SK-N-SH treated with all-trans-retinoic acid at 6 μM for 48 hours (cell line): ENCODE results near the gene NHS.

Source experiments
- ATAC-seq: fragments of 200-7000 bp; cut with Tn5 transposase; 3 replicates; pipeline ENCODE4 v1.9.1; 2020; ENCODE audit warnings: mild to moderate bottlenecking, moderate library complexity
- ARNTL ChIP-seq: fragments of 450-650 bp; formaldehyde crosslinking; IDR thresholded peaks from 2 replicates; pipeline ENCODE4 v1.5.0; 2020; ENCODE audit warnings: low read depth, mild to moderate bottlenecking, moderate library complexity, borderline replicate concordance
- BACH2 ChIP-seq: fragments of 250-450 bp; sonication (Bioruptor Pico); IDR thresholded peaks from 2 replicates; pipeline ENCODE4 v1.9.0; 2021; ENCODE audit warnings: mild to moderate bottlenecking, borderline replicate concordance
- CREB5 ChIP-seq: fragments of 250-450 bp; sonication (Bioruptor Pico); IDR thresholded peaks from 2 replicates; pipeline ENCODE4 v1.5.1; 2020; ENCODE audit warnings: low read depth, mild to moderate bottlenecking, moderate library complexity
- CSDC2 ChIP-seq: fragments of 250-450 bp; sonication (Bioruptor Pico); IDR thresholded peaks from 2 replicates; pipeline ENCODE4 v1.5.0; 2020; ENCODE audit warnings: mild to moderate bottlenecking, moderate library complexity
- CSRNP3 ChIP-seq: fragments of 250-450 bp; sonication (Bioruptor Pico); IDR thresholded peaks from 2 replicates; pipeline ENCODE4 v1.5.1; 2021; ENCODE audit warnings: mild to moderate bottlenecking, moderate library complexity
- ESRRG ChIP-seq: fragments of 250-450 bp; sonication (Bioruptor Pico); IDR thresholded peaks from 2 replicates; pipeline ENCODE4 v1.6.1; 2021; ENCODE audit warnings: mild to moderate bottlenecking
- GLIS3 ChIP-seq: fragments of 250-450 bp; sonication (Bioruptor Pico); IDR thresholded peaks from 2 replicates; pipeline ENCODE4 v1.5.0; 2020; ENCODE audit warnings: mild to moderate bottlenecking, moderate library complexity
- ISL1 ChIP-seq: fragments of 250-450 bp; sonication (Bioruptor Pico); IDR thresholded peaks from 2 replicates; pipeline ENCODE4 v2.1.2; 2022; ENCODE audit warnings: mild to moderate bottlenecking, moderate library complexity
- PATZ1 ChIP-seq: fragments of 250-450 bp; sonication (Bioruptor Pico); IDR thresholded peaks from 2 replicates; pipeline ENCODE4 v1.8.0; 2020; ENCODE audit warnings: mild to moderate bottlenecking, moderate library complexity, borderline replicate concordance
- POU6F1 ChIP-seq: fragments of 250-450 bp; sonication (Bioruptor Pico); IDR thresholded peaks from 2 replicates; pipeline ENCODE4 v1.8.0; 2021; ENCODE audit warnings: low read depth, mild to moderate bottlenecking, moderate library complexity, borderline replicate concordance
- PPARA ChIP-seq: fragments of 250-450 bp; sonication (Bioruptor Pico); IDR thresholded peaks from 2 replicates; pipeline ENCODE4 v1.5.0; 2020; ENCODE audit warnings: mild to moderate bottlenecking, borderline replicate concordance
- RARB ChIP-seq: fragments of 250-450 bp; sonication (Bioruptor Pico); IDR thresholded peaks from 2 replicates; pipeline ENCODE4 v1.8.0; 2021; ENCODE audit warnings: mild to moderate bottlenecking, moderate library complexity
- SNAI2 ChIP-seq: fragments of 250-450 bp; sonication (Bioruptor Pico); IDR thresholded peaks from 2 replicates; pipeline ENCODE4 v1.5.0; 2020; ENCODE audit warnings: mild to moderate bottlenecking, moderate library complexity
- TCF4 ChIP-seq: fragments of 250-450 bp; sonication (Bioruptor Pico); IDR thresholded peaks from 2 replicates; pipeline ENCODE4 v1.8.0; 2021; ENCODE audit warnings: mild to moderate bottlenecking, moderate library complexity, borderline replicate concordance
- TOX ChIP-seq: fragments of 250-450 bp; sonication (Bioruptor Pico); IDR thresholded peaks from 2 replicates; pipeline ENCODE4 v1.8.0; 2021; ENCODE audit warnings: mild to moderate bottlenecking, moderate library complexity, borderline replicate concordance
- TSHZ2 ChIP-seq: fragments of 250-450 bp; sonication (Bioruptor Pico); IDR thresholded peaks from 2 replicates; pipeline ENCODE4 v1.5.0; 2020; ENCODE audit warnings: mild to moderate bottlenecking, moderate library complexity
- ZC3H10 ChIP-seq: fragments of 250-450 bp; sonication (Bioruptor Pico); IDR thresholded peaks from 2 replicates; pipeline ENCODE4 v1.5.1; 2021; ENCODE audit warnings: mild to moderate bottlenecking, moderate library complexity
- ZFP3 ChIP-seq: fragments of 250-450 bp; sonication (Bioruptor Pico); IDR thresholded peaks from 2 replicates; pipeline ENCODE4 v1.5.0; 2020; ENCODE audit warnings: mild to moderate bottlenecking, moderate library complexity
- ZFP30 ChIP-seq: fragments of 450-650 bp; formaldehyde crosslinking; IDR thresholded peaks from 2 replicates; pipeline ENCODE4 v1.5.0; 2022; ENCODE audit warnings: mild to moderate bottlenecking, moderate library complexity
- ZNF565 ChIP-seq: fragments of 450-650 bp; formaldehyde crosslinking; conservative IDR thresholded peaks from 2 replicates; pipeline ENCODE4 v1.5.0; 2020; ENCODE audit warnings: low read depth, mild to moderate bottlenecking, moderate library complexity
- ZNF70 ChIP-seq: fragments of 450-650 bp; formaldehyde crosslinking; IDR thresholded peaks from 2 replicates; pipeline ENCODE4 v1.5.0; 2020; ENCODE audit warnings: mild to moderate bottlenecking, moderate library complexity
- ZNF8 ChIP-seq: fragments of 450-650 bp; formaldehyde crosslinking; IDR thresholded peaks from 2 replicates; pipeline ENCODE4 v1.5.0; 2020; ENCODE audit warnings: mild to moderate bottlenecking, moderate library complexity

The NHS gene

GRCh38 chrX:17552044-17552650 lies 177.1 kb downstream of the NHS start:
- ATAC-seq: no peak
- TF ChIP-seq ARNTL (CRISPR knock-in tag): no peak
- TF ChIP-seq BACH2 (CRISPR knock-in tag): no peak
- no peak for TF ChIP-seq PPARA
- no peak for TF ChIP-seq ZNF8 (CRISPR knock-in tag)
- TF ChIP-seq SNAI2 (CRISPR knock-in tag): no peak
- TF ChIP-seq ISL1 (CRISPR knock-in tag): no peak
- TF ChIP-seq CSRNP3 (CRISPR knock-in tag): no peak
- no peak for TF ChIP-seq TCF4 (CRISPR knock-in tag)
- no peak for TF ChIP-seq ZFP3 (CRISPR knock-in tag)
- TF ChIP-seq ZNF565 (CRISPR knock-in tag): no peak
- TF ChIP-seq ESRRG (CRISPR knock-in tag): no peak

GRCh38 chrX:17553469-17553868 lies 178.5 kb downstream of the NHS start:
- ATAC-seq: peak; percentile 69

More at GRCh38 chrX:17553469-17553868, 178.5 kb downstream of the NHS start:
- TF ChIP-seq PPARA (no peak), TSHZ2 (CRISPR knock-in tag) (no peak), ARNTL (CRISPR knock-in tag) (no peak), ISL1 (CRISPR knock-in tag) (no peak), RARB (CRISPR knock-in tag) (no peak), ZNF70 (CRISPR knock-in tag) (no peak), ZFP30 (CRISPR knock-in tag) (no peak), TCF4 (CRISPR knock-in tag) (no peak), ZC3H10 (CRISPR knock-in tag) (no peak), TOX (CRISPR knock-in tag) (no peak), PATZ1 (CRISPR knock-in tag) (no peak), SNAI2 (CRISPR knock-in tag) (no peak), ZNF565 (CRISPR knock-in tag) (no peak), CREB5 (CRISPR knock-in tag) (no peak), CSDC2 (CRISPR knock-in tag) (no peak), ZNF8 (CRISPR knock-in tag) (no peak), GLIS3 (CRISPR knock-in tag) (no peak), BACH2 (CRISPR knock-in tag) (no peak), POU6F1 (CRISPR knock-in tag) (no peak)
